Left cardiac atrium (tissue), 4 donors: ENCODE data around the gene OPTC. TPM values are rescaled to one million over a fixed set of nuclear protein-coding genes. Genes with fewer than 3 reads are reported as not detected.
A peak's percentile ranks its signal among the peaks of the same experiment; 100 is the strongest.

ENCODE experiments used
- ATAC-seq, 2 donors: fragments of 200-7000 bp; cut with Tn5 transposase; one replicate each; pipeline ENCODE4 v1.9.1; 2020; ENCODE audit warnings: mild to moderate bottlenecking in 2 of 2, moderate library complexity in 2 of 2
- DNase-seq: peaks from one replicate; pipeline ENCODE4 v3.0.0-alpha.2; 2020
- intact Hi-C, 2 donors: fragments of 100-400 bp; cut with DNase I; formaldehyde crosslinking; loops; one replicate each; pipeline versions ENCODE4 v1.14.1 to v1.15.1; 2022 to 2023
- total RNA-seq, 2 donors: library from RNA; stranded (reverse); fragmentation: NEBNext Ultra II Directional; extraction: Animal tissue kit (Norgen Biotek cat#: 25700); gene quantifications; one replicate each; pipeline ENCODE4 v1.2.1, GENCODE V29; 2021
- donor health status: DM: no; HTN: yes; CAD: no.
- donor health status: DM: no; HTN: yes; CAD: no; lungs with severe emphysema.
- donor health status: DM: yes; HTN: yes; CAD: no.
- donor health status: Dilated cardiomyopathy.

OPTC gene
- total RNA-seq, 2 donors from 2014 or later = not detected

GRCh38 chr1:203547147-203547546 lies 53.2 kb downstream of the OPTC start:
- ATAC-seq = no peak
- intact Hi-C loops = no loop called here
- DNase-seq = no peak

- ATAC-seq (peak in 1 of 2 donors; percentile 35), DNase-seq (no peak)
- intact Hi-C loops = no loop called here
Observed at GRCh38 chr1:203547771-203548421, 53.9 kb downstream of the OPTC start.

DNA sequence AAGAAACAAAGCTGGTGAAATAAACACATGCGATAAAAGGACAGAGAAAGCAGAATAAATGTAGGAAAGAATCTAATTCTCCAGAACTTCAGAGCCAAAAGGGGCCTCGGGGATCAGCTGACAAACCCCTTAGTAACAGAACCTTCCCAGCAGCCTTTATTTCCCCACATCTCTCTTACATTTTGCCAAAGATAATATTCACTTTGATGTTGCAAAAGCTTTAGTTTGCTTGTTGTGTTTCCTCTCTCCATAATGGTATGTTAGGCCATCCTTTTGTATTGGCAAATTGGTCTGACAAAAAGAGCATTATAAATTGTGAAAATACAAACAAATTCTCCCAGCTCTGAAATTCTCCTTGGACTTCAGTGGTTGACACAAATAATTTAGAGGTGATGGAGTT lies 54.9 kb downstream of the OPTC start:
- DNase-seq (no peak), ATAC-seq (no peak)
- intact Hi-C loops = no loop called here

DNA sequence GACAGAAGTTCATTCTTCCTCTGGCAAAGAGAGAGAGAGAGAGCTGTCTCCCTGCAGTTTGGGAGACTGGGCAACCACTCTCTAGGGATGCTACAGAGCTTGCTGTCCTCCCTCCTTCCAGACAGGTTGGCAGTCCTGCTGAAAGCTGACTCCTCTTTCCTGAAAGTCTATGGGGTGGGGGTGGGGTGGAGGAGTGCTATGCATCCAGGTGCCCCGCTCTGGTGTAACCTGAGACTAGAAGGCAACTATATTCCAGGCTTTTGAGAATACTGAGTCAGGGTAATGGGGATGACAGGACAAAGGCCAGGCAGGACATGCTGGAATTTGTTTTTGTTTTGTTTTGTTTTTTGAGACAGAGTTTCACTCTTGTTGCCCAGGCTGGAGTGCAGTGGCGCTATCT lies 55.4 kb downstream of the OPTC start:
- ATAC-seq (no peak), DNase-seq (no peak)
- intact Hi-C loops = no loop called here

GRCh38 chr1:203550846-203551245 lies 56.9 kb downstream of the OPTC start:
- intact Hi-C loops = no loop called here
- ATAC-seq = no peak
- DNase-seq = no peak

DNA sequence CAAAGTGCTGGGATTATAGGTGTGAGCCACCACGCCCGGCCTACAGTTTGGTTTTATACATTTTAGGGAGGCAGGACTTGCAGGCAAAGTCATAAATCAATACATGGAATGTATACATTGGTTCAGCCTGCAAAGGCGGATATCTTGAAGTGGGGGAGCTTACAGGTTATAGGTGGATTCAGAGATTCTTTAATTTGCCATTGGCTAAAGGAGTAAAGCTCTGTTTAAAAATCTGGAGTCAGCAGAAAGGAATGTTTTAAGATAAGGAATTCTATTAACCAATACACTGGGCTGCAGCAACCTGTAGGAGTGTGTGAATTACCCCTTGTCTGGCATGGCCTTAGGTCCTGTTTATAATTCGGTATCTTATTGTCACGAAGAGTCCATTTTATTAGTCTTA lies 57.6 kb downstream of the OPTC start:
- intact Hi-C loops = no loop called here
- DNase-seq (no peak), ATAC-seq (peak in 1 of 2 donors; percentile 11)

DNA sequence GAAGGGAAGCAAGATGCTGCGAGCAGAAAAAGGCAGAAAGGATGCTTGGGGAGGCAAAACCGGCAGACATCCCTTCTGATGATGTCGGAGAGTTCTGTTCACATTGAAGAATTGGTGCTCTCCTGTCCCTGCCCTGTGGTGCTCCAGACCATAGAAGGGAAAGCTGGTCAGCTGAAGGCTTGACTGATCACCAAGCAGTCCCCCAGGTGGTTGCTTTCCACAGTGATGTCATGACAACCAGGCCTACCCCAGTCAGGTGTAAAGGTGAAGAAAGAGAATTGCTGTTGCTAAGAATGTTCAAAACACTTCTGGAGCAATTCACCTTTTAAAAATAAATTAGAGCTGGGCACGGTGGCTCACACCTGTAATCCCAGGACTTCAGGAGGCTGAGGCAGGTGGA lies 59.5 kb downstream of the OPTC start:
- DNase-seq (no peak), ATAC-seq (no peak)
- intact Hi-C loops = no loop called here

GRCh38 chr1:203554071-203554470 lies 60.1 kb downstream of the OPTC start:
- intact Hi-C loops = no loop called here

GRCh38 chr1:203555076-203555475 lies 61.1 kb downstream of the OPTC start:
- DNase-seq = no peak
- intact Hi-C loops = loop anchor here in 1 of 2 donors (5.0 kb wide), 1 partner anchor 42 kb away; no protein-coding TSS in a partner anchor

More at GRCh38 chr1:203554071-203554470, 60.1 kb downstream of the OPTC start:
- DNase-seq (no peak), ATAC-seq (no peak)

DNA sequence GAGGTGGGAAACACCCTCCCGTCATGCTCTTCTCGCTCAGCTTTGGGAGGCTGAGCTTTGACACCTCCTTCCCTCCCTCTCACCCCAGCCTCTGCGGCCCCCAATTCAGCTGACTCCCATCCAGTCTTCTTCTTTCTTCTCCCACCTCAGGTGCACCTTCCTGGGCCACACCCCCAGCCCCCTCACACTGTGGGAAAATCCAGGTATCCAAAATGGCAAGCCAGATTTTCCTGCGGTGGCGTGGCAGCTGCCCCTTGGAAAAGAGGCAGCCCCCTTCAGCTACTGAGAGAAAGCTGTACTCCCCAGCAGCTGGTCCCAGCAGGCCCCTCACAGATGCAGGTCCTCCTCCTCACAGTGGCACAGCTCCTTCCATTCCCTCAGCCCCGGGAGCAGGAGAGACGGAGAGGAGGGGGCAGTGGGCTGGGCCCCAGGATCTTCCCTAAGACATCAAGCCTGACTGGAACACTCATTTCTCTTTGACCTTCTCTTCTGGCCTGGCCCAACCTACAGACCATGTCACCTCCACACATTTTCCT lies 61.6 kb downstream of the OPTC start:
- ATAC-seq = no peak
- no peak for DNase-seq
- intact Hi-C loops = loop anchor here in 1 of 2 donors (2.0 to 5.0 kb wide), 2 partner anchors 42 to 47 kb away; no protein-coding TSS in a partner anchor

More at GRCh38 chr1:203555076-203555475, 61.1 kb downstream of the OPTC start:
- ATAC-seq = no peak

DNA sequence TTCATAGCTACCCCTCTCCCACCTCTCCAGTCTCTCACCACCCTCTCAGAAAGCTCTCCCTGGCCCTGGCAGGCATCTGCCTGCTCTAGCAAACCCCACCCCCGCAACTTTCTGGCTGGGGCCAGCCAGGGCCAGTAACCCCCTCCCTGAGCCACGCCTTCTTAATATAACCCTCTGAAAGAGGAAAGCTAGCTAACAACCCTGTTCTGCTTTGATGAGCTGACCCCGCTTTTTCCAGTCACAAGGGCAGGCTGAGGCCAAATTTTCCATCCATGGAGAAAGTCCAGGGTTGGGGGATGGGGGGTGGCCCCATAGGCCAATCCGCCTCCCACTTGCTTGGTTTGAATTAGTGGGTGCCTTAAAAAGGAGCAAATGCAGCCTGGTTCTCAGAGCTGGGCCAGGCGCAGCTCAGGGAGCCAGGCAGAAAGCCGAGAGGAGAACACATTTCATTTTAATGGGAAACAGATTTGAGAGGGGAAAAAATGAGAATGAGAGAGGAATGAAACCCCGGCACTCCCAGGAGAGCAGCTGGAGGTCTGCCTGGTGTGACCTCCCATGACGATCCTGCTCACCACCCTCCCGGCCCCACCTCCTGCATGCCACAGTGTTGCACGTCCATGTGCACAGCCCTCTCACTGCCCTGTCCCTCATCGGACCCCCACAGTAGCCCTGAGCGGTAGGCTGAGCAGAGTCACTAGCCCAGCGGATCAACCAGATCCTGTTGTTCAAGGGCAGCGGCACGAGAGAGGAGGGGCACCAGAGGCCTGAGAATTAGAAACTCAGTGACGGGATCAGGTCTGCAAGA lies 62.3 kb downstream of the OPTC start:
- DNase-seq (peak; percentile 69), ATAC-seq (peak; percentile 58 to 59)
- intact Hi-C loops = loop anchor here in 1 of 2 donors (2.0 to 5.0 kb wide), 2 partner anchors 41 to 47 kb away; no protein-coding TSS in a partner anchor

DNA sequence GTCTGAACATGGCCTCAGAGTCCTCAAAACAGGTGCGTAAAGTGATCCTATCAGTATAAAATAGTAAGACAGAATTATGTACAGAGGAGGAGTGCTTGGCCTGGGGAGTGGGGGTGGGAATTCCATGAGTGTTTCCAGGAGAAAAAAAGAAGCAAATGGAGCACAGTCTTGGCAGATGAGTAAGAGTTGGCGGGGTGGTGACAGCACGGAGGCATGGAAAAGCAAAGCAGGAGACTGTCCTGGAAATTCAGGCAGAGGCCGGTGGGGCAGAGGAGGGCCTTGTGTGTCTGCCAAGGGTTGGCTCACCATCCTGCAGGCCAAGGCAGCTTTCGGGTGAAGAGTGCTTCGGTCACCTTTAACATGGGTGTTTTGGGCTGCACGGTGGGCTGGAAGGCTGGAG lies 63.4 kb downstream of the OPTC start:
- ATAC-seq = peak; percentile 67 to 71
- intact Hi-C loops = loop anchor here in 1 of 2 donors (2.0 to 5.0 kb wide), 2 partner anchors 40 to 49 kb away; no protein-coding TSS in a partner anchor
- DNase-seq = peak; percentile 69

DNA sequence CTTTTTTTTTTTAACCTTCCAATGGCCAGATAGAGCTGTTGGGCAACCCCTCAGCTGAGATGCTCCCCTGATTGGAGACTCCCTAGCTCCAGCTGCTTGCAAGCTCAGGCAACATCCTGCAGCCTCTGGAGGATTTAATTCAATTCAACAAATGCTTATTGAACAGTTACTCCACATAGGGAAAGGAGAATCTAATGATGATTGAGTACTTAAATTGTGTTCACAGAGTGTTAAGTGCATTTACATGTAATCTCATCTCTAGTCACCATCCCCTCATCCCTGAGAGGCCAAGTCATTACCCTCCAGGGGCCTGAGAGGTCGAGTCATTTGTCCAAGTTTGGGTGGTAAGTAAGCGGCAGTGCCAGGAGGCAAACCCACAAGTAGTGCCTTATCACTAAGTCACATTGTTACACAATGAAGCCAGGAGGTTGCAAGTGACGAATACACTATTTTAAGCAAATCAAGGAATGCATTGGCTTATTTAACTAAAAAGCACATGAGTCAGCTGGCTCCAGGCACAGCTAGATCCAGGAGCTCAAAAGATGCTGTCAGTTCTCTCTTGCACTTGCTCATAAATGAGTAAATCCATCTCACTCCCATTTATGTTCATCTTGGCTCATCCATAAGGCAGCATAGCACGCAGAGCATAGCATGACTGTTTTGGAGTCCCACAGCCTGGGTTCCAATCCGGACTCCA lies 64.3 kb downstream of the OPTC start:
- ATAC-seq (peak; percentile 69 to 78), DNase-seq (peak; percentile 69)
- intact Hi-C loops = loop anchor here in 1 of 2 donors (5.0 kb wide), 1 partner anchor 39 kb away; no protein-coding TSS in a partner anchor

Other genes with a start within 250 kb of the OPTC start
- 100 to 1,000 TPM; 187 to 259 TPM for gene BTG2, start 188.6 kb upstream of the OPTC start, total RNA-seq
- 10 to 100 TPM; 33.3 to 51.6 TPM for gene FMOD, start 143.0 kb upstream of the OPTC start, total RNA-seq
- 10 to 100 TPM; 47.4 to 71.7 TPM for gene PRELP, start 18.3 kb upstream of the OPTC start, total RNA-seq
- gene ATP2B4, start 132.7 kb downstream of the OPTC start, total RNA-seq = 100 to 1,000 TPM in 1 of 2 donors, 10 to 100 TPM in 1; 81.4 to 102 TPM